NCI-H460 (cell line): ENCODE measurements around the gene MYLK. TPM values are rescaled to one million over a fixed set of nuclear protein-coding genes. Genes with fewer than 3 reads are reported as not detected.

ENCODE experiments used
- DNase-seq: peaks from one replicate; pipeline ENCODE4 v3.0.0-alpha.2; 2016; ENCODE audit warnings: low read depth; ENCODE audit errors: extremely low read depth
- total RNA-seq: library from RNA; depleted of rRNA; stranded (reverse); fragments of >200 nt; shearing (Covaris generic); gene quantifications from 2 replicates; pipeline ENCODE4 v1.2.3, GENCODE V29; 2014

MYLK gene
- total RNA-seq, 1 experiment from 2014 or later, result not detected

- no peak for DNase-seq
These were observed 5.3 kb downstream of the MYLK start for GRCh38 chr3:123878807-123879206.

- no peak for DNase-seq
These were observed 6.2 kb downstream of the MYLK start for GRCh38 chr3:123877965-123878364.

GRCh38 chr3:123877466-123877865, 6.7 kb downstream of the MYLK start:
- no peak for DNase-seq

- DNase-seq, result peak; percentile 1
These were observed 7.3 kb downstream of the MYLK start for GRCh38 chr3:123876858-123877257.

- no peak for DNase-seq
These were observed 11.5 kb downstream of the MYLK start for GRCh38 chr3:123872621-123873020.

- DNase-seq, result no peak
These were observed 12.2 kb downstream of the MYLK start for GRCh38 chr3:123871946-123872345.

GRCh38 chr3:123870033-123870432, 14.1 kb downstream of the MYLK start:
- DNase-seq, result no peak

GRCh38 chr3:123869165-123869564, 15.0 kb downstream of the MYLK start:
- DNase-seq, result no peak

GRCh38 chr3:123864706-123865105, 19.4 kb downstream of the MYLK start:
- no peak for DNase-seq

GRCh38 chr3:123862152-123862551, 22.0 kb downstream of the MYLK start:
- no peak for DNase-seq

GRCh38 chr3:123861081-123861836, 22.9 kb downstream of the MYLK start:
- no peak for DNase-seq

GRCh38 chr3:123859177-123859576, 25.0 kb downstream of the MYLK start:
- DNase-seq, result no peak

- DNase-seq, result no peak
These were observed 29.2 kb downstream of the MYLK start for GRCh38 chr3:123854905-123855304.

- no peak for DNase-seq
These were observed 30.3 kb downstream of the MYLK start for GRCh38 chr3:123853686-123854372.

- DNase-seq, result no peak
These were observed 36.9 kb downstream of the MYLK start for GRCh38 chr3:123847209-123847608.

GRCh38 chr3:123843668-123844067, 40.5 kb downstream of the MYLK start:
- no peak for DNase-seq

- DNase-seq, result no peak
These were observed 41.4 kb downstream of the MYLK start for GRCh38 chr3:123842711-123843110.

- no peak for DNase-seq
These were observed 42.5 kb downstream of the MYLK start for GRCh38 chr3:123841476-123842238.

GRCh38 chr3:123840961-123841360, 43.2 kb downstream of the MYLK start:
- no peak for DNase-seq

- DNase-seq, result no peak
These were observed 46.3 kb downstream of the MYLK start for GRCh38 chr3:123837858-123838257.

- DNase-seq, result no peak
These were observed 49.5 kb downstream of the MYLK start for GRCh38 chr3:123834631-123835030.

- DNase-seq, result no peak
These were observed 50.7 kb downstream of the MYLK start for GRCh38 chr3:123833398-123833785.
